Measurements from ENCODE around the gene KLF16. TPM values are rescaled to one million over a fixed set of nuclear protein-coding genes. Genes with fewer than 3 reads are reported as not detected.

KLF16 gene
- total RNA-seq (2022) (27.0 and 45.5 TPM in 2 replicates), Bru-seq, nascent RNA (percentile 49 among the genes with signal in this experiment), BruChase-seq, experiment 1, labeled RNA remaining after a 6-hour chase (percentile 77 among the genes with signal in this experiment), BruChase-seq, experiment 2, labeled RNA remaining after a 2-hour chase (percentile 68 among the genes with signal in this experiment)
- long read RNA-seq, partial matches to known transcripts, result 7 of 7 reads
- long read RNA-seq, other reads (novel, unspliced or antisense), result 0 of 7 reads

DNA sequence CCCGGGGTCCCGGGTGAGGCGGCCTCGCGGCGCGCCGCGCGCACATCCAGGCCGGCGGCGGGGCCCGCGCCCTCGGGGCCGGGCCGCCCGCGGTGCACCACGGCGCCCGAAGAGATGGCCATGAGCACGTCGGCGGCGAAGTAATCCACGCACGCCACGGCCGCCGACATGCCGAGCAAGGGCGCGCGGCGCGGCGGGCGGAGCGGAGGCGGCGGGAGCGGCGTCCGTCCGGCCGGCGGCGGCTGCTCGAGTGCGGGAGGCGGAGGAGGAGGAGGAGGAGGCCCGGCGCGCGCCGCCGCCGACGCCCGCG lies at the start of gene KLF16:
Gene KLF16 (minus strand): TSS at position 252 of the 310 bp plus-strand sequence. CDS start 82 bp downstream, at position 170.
- Mint-ChIP-seq H3K36me3 (ENCODE audit: insufficient read depth, unreplicated experiment) (peaks cover 10% of the 10 kb centered on the region), H3K27ac (ENCODE audit: low read depth, unreplicated experiment) (peak within 1 kb of the TSS; percentile 67), H3K4me3 (ENCODE audit: unreplicated experiment) (peak within 1 kb of the TSS; percentile 80), H3K9me3 (ENCODE audit: unreplicated experiment) (no peaks in the 10 kb centered on the region), H3K27me3 (ENCODE audit: insufficient read depth, unreplicated experiment) (no peaks in the 10 kb centered on the region), H3K4me1 (ENCODE audit: insufficient read depth, unreplicated experiment) (peaks cover 5% of the 10 kb centered on the region)
- DNase-seq (ENCODE audit: unreplicated experiment), result no peak
- BruUV-seq (replicated peaks), result no TSS peak
- ChIA-PET POLR2A (no interaction called here), CTCF (no interaction called here)
- intact Hi-C loops (cut with micrococcal nuclease), result no loop called here
- TF ChIP-seq, protein P1, sequence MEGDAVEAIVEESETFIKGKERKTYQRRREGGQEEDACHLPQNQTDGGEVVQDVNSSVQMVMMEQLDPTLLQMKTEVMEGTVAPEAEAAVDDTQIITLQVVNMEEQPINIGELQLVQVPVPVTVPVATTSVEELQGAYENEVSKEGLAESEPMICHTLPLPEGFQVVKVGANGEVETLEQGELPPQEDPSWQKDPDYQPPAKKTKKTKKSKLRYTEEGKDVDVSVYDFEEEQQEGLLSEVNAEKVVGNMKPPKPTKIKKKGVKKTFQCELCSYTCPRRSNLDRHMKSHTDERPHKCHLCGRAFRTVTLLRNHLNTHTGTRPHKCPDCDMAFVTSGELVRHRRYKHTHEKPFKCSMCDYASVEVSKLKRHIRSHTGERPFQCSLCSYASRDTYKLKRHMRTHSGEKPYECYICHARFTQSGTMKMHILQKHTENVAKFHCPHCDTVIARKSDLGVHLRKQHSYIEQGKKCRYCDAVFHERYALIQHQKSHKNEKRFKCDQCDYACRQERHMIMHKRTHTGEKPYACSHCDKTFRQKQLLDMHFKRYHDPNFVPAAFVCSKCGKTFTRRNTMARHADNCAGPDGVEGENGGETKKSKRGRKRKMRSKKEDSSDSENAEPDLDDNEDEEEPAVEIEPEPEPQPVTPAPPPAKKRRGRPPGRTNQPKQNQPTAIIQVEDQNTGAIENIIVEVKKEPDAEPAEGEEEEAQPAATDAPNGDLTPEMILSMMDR (IDR thresholded peaks at IDR 0.05; ENCODE audit: unreplicated experiment), result no peak

DNA sequence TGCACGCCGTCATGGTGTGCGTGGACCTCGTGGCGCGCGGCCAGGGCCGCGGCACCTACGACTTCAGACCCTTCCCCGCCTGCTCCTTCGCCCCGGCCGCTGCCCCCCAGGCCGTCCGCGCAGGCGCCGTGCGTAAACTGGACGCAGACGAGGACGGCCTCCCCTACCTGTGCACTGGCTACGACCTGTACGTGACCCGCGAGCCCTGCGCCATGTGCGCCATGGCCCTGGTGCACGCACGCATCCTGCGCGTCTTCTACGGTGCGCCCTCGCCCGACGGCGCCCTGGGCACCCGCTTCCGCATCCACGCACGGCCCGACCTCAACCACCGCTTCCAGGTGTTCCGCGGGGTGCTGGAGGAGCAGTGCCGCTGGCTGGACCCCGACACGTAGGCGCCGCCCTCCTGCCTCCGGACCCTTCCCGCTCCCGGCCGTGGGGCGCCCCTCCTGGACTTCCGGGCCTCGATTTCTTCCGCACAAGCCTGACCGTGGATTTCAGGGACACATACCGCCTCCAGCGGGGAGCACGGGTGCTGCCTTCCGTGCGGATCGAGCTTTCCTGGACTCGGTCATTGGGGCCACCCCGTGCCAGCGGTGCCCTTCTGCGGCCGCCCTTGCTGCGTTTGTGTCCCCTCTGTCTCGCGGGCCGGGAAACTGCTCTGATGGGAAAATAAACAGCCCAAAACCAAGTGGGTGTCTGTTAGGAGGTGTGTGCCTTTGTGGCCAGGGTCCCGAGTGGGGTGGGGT lies 49.6 kb upstream of the KLF16 start:
- peaks cover 12% of the 10 kb centered on the region for H3K36me3 Mint-ChIP-seq (ENCODE audit: insufficient read depth, unreplicated experiment)
- no TSS peak for BruUV-seq (replicated peaks)

DNA sequence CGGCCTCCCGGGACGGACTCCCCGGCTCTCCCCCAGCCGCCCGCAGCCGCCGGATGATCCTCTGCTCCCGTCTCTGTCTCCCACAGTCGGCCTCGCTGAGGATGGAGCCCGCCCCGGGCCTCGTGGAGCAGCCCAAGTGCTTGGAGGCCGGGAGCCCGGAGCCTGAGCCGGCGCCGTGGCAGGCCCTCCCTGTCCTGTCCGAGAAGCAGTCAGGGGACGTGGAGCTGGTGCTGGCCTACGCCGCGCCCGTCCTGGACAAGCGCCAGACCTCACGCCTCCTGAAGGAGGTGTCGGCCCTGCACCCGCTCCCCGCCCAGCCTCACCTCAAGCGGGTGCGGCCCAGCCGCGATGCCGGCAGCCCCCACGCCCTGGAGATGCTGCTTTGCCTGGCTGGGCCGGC lies 48.6 kb upstream of the KLF16 start:
- TF ChIP-seq, protein P1 (IDR thresholded peaks at IDR 0.05; ENCODE audit: unreplicated experiment), result no peak
- Mint-ChIP-seq H3K4me3 (ENCODE audit: unreplicated experiment) (no peak overlapping the region), H3K9me3 (ENCODE audit: unreplicated experiment) (no peaks in the 10 kb centered on the region), H3K4me1 (ENCODE audit: insufficient read depth, unreplicated experiment) (peaks cover 6% of the 10 kb centered on the region), H3K27ac (ENCODE audit: low read depth, unreplicated experiment) (no peak overlapping the region), H3K27me3 (ENCODE audit: insufficient read depth, unreplicated experiment) (no peaks in the 10 kb centered on the region), H3K36me3 (ENCODE audit: insufficient read depth, unreplicated experiment) (peaks cover 12% of the 10 kb centered on the region)
- no peak for DNase-seq (ENCODE audit: unreplicated experiment)
- POLR2A ChIA-PET, result interaction anchor here (0.5 kb wide), 1 partner anchor 27 kb away, joined by 3 read pairs; no protein-coding TSS in a partner anchor
- CTCF ChIA-PET, result no interaction called here
- intact Hi-C loops (cut with micrococcal nuclease), result no loop called here
- BruUV-seq (replicated peaks), result no TSS peak

More for the DNA sequence above, 49.6 kb upstream of the KLF16 start:
- ChIA-PET CTCF (interaction anchor here (0.9 to 2.7 kb wide), 2 partner anchors 13 to 16 kb away, joined by 3 to 17 read pairs; no protein-coding TSS in a partner anchor), POLR2A (no interaction called here)
- Mint-ChIP-seq H3K9me3 (ENCODE audit: unreplicated experiment) (no peaks in the 10 kb centered on the region), H3K27ac (ENCODE audit: low read depth, unreplicated experiment) (no peak overlapping the region), H3K27me3 (ENCODE audit: insufficient read depth, unreplicated experiment) (no peaks in the 10 kb centered on the region), H3K4me3 (ENCODE audit: unreplicated experiment) (no peak overlapping the region), H3K4me1 (ENCODE audit: insufficient read depth, unreplicated experiment) (peaks cover 6% of the 10 kb centered on the region)
- DNase-seq (ENCODE audit: unreplicated experiment), result no peak
- intact Hi-C loops (cut with micrococcal nuclease), result no loop called here
- TF ChIP-seq, protein P1 (IDR thresholded peaks at IDR 0.05; ENCODE audit: unreplicated experiment), result no peak

DNA sequence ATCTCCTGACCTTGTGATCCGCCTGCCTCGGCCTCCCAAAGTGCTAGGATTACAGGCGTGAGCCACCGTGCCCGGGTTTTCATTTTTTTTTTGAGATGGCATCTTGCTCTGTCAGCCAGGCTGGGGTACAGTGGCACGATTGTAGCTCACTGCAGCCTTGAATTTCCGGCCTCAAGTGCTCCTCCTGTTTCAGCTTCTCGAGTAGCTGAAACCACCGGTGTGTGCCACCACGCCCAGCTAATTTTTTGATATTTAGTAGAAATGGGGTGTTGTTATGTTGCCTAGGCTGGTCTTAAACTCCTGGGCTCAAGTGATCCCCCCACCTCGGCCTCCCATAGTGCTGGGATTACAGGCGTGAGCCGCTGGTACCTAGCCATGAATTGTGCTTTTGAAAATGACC lies 47.7 kb upstream of the KLF16 start:
- ChIA-PET CTCF (interaction anchor here (0.6 to 1.0 kb wide), 2 partner anchors 19 to 311 kb away, joined by 3 read pairs; no protein-coding TSS in a partner anchor), POLR2A (interaction anchor here (0.6 kb wide), 1 partner anchor 1039 kb away, joined by 3 read pairs; no protein-coding TSS in a partner anchor)
- BruUV-seq (replicated peaks), result no TSS peak
- peaks cover 12% of the 10 kb centered on the region for H3K36me3 Mint-ChIP-seq (ENCODE audit: insufficient read depth, unreplicated experiment)
- H3K4me3 Mint-ChIP-seq (ENCODE audit: unreplicated experiment), result no peak overlapping the region
- no peaks in the 10 kb centered on the region for H3K27me3 Mint-ChIP-seq (ENCODE audit: insufficient read depth, unreplicated experiment)
- no peak overlapping the region for H3K27ac Mint-ChIP-seq (ENCODE audit: low read depth, unreplicated experiment)
- no peak for DNase-seq (ENCODE audit: unreplicated experiment)
- H3K4me1 Mint-ChIP-seq (ENCODE audit: insufficient read depth, unreplicated experiment), result peaks cover 6% of the 10 kb centered on the region
- TF ChIP-seq, protein P1 (IDR thresholded peaks at IDR 0.05; ENCODE audit: unreplicated experiment), result no peak
- no peaks in the 10 kb centered on the region for H3K9me3 Mint-ChIP-seq (ENCODE audit: unreplicated experiment)
- intact Hi-C loops (cut with micrococcal nuclease), result no loop called here
